Central memory CD4-positive, alpha-beta T cell (primary cell): Measurements from ENCODE around the gene ZC3H12C.
"Not testable (repeated sequence)": the region's sequence is repeated elsewhere in the genome, so short reads cannot be mapped to it uniquely, and the experiment has no call there.

Experiments used
- DNase-seq: peaks from one replicate; pipeline ENCODE4 v3.0.0; 2022

ZC3H12C gene

DNA sequence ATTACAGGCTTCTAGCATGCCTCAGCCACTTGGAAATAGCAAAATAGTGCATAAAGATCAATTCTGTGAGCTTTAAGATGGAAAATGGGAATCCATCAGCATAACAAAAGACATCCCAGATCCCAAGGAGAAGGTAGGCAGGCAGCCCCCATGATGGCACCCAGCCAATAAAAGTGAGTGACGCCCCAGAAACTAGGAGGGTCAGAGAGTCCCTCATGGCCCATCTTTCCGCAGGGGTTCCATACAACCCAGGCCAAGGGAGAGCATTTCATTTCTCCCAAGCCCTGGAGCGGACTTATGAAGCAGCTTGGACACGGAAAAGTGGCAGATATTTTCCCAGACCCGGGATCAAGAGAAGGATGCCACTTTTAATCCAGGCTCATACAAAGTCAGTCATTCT lies 93.3 kb downstream of the ZC3H12C start:
- DNase-seq, result no peak

- DNase-seq, result no peak
These were observed 93.7 kb downstream of the ZC3H12C start for GRCh38 chr11:110186867-110187266.

DNA sequence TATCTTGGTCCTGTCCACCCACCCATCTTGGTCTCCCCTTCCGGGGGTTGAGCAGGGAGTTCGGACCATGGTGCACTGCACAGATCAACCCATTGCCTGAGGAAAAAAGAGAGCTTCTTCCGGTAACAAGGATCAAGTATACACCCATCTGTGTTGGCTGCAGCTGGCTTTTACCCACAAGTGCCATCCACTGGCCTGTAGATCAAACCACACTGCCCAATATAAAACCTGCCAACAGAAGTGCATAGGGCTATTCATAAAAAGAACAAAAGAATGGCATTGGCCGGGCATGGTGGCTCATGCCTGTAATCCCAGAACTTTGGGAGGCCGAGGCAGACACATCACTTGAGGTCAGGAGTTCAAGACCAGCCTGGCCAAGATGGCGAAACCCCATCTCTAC lies 94.5 kb downstream of the ZC3H12C start:
- no peak for DNase-seq

- no peak for DNase-seq
These were observed 97.7 kb downstream of the ZC3H12C start for GRCh38 chr11:110190885-110191284.

DNA sequence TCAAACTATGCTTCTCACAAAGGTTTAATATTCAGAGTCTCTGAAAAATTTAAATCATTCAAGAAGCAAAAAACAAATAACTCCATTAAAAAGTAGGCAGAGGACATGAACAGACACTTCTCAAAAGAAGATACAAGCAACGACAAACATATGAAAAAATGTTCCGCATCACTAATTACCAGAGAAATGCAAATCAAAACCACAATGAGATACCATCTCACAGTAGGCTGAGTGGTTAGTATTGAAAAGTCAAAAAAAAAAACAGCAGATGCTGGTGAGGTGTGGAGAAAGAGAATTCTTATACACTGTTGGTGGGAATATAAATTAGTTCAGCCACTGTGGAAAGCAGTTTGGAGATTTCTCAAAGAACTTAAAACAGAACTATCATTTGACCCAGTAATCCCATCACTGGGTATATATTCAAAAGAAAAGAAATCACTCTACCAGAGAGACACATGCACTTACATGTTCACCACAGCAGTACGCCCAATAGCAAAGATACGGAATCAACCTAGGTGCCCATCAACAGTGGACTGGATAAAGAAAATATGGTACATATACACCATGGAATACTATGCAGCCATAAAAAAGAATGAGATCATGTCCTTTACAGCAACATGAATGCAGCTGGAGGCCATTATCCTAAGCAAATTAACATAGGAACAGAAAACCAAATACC lies 99.6 kb downstream of the ZC3H12C start:
- DNase-seq, result peak; percentile 19

GRCh38 chr11:110194211-110194766 lies 101.1 kb downstream of the ZC3H12C start:
- DNase-seq, result not testable (repeated sequence)

DNA sequence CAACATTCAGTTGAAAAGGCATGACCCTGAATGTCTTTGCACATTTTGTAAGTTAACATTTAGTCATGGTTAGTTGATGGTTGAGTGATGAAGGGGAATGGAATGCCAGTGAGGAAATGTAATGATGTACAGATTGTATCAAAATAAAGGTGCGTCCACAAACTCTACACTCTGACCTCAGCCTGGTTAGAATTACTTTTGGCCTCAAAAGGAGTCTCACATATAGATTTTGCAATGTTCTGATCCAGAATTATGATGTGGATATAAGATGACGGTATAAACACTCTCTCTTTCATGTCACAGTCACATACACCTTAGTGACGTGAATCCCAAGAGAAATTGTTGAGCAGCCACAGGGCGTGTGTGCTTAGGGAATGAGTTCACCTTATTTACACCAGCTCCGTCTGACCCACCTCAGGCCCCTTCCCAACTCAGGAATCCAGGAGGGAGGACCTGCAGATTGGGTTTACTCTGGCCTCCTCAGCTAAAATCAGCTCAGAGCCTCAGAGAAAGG lies 103.1 kb downstream of the ZC3H12C start:
- no peak for DNase-seq

- no peak for DNase-seq
These were observed 103.8 kb downstream of the ZC3H12C start for GRCh38 chr11:110196884-110197420.

DNA sequence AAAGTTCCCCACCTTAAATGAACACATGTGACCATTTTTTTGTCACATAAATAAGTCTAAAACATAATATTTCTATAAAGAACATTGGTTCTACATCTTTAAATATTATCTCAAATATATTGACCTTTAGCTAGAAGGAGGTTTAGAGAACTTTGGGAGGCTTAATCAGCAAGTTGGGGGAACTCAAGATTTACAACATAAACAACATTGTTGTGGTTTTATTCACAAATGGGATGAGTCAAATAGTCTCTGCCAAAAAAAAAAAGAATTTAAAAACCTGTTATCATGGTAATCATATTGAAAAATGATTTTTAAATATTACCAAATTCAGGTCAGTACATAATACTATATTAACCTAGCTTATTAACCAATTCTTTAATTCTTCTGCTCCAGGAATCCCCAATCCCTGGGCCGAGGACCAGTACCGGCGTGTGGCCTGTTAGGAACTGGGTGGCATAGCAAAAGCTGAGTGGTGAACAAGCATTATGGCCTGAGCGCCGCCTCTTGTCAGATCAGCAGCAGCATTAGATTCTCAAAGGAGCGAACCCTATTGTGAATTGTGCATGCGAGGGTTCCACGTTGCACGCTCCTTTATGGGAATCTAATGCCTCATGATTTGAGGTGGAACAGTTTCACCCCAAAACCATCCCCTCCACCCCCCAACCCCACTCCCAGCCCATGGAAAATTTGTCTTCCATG lies 105.0 kb downstream of the ZC3H12C start:
- no peak for DNase-seq

DNA sequence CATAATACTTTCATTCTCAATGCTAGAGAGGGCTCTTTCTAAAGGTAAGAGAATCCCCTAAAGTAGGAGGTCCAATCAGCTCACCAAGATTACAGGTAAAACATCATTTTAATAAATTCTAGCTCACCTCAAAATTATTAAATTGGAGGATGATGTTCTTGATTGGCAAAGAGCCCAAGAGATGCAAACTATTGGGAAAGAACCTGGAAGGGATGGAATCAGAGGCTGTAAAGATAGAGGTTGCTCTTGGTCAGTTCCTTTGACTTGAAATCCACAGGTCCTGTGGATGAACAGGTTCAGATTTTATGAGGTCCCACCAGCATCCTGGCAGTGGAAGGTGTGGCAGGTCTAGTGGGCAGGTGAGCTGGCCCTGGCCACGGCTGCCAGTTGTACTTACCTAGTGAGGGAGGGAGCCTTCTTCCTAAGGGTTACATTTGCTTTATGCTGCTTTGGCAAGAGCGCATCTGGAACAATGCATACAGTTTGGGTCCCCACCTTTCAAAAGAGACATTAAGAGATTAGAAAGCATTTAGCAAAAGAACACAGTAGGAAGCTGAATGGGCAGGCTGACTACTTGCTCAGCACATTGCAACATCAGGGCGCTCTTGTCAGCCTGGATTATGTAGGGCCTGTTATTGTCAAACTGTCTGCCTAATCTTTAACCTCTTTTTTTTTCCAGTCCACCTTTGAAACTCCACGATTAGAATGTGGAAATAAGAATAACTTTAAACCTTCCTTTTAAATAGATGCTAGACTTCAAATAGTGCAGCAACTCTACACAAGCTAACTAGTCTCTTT lies 106.2 kb downstream of the ZC3H12C start:
- DNase-seq, result no peak

DNA sequence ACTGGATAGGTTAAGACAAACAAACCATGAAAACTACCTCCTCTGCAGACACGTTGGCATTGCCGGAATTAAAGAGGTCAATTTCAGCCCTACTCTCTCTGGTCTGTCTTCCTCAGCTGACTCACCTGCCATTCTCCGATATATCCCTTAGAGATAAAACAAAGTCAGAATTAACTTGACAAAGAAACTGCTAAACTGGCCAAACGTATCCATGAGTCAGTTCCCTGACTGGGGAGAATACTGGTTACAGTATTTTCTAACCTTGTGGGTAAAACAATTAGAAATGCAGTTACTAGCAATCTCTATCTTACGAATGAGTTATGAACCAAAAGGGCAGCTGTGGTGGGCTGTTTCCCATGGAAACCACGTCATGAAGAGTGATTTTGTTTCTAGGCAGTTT lies 107.0 kb downstream of the ZC3H12C start:
- no peak for DNase-seq

- DNase-seq, result no peak
These were observed 107.6 kb downstream of the ZC3H12C start for GRCh38 chr11:110200836-110201235.

DNA sequence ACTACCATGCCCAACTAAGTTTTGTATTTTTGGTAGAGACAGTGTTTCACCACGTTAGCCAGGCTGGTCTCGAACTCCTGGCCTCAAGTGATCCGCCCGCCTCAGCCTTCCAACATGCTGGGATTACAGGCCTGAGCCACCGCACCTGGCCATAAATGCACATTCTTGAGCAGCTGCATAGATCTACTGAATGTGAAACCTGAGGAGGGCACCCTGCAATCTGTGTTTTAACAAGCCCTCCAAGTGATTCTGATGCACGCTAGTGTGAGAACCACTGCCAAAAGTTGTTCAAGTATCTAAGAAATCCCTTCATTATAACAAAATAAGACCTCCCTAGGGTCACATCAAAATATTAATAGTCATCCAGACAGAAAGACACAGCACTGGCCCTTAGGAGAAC lies 113.9 kb downstream of the ZC3H12C start:
- DNase-seq, result no peak

GRCh38 chr11:110208678-110209312 lies 115.6 kb downstream of the ZC3H12C start:
- DNase-seq, result peak; percentile 11

GRCh38 chr11:110209313-110209694 lies 116.1 kb downstream of the ZC3H12C start:
- DNase-seq, result peak; percentile 17

DNA sequence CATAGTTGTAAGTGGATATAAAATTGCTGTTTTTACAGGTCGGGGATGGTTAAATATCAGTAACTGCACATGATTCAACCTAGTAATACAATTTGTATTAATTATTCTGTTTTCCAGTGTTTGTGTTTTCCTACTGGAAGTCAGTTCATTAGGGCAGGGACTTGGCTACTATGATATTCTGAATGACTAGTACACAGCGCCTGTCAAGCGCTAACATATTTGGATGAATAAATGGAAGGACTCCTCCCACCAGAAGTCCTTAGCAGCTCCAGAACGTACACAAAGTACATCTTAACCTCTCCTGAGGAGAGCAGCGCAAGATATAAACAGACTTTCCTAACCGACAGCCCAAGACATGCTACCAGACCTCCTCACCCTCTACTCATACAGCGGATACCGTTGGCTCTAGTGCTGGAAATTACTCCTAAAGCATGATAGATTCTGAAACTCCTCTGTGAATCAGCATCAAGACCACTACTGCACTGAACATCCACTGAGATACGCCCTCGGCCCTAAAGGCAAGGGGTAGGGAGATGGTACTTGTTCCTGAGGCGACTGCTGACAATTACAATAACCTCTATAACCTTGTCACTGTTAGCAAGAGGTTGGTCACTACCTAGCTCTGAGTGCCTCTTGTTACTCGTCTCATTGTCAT lies 124.2 kb downstream of the ZC3H12C start:
- DNase-seq, result no peak

- DNase-seq, result no peak
These were observed 124.7 kb downstream of the ZC3H12C start for GRCh38 chr11:110217936-110218335.

DNA sequence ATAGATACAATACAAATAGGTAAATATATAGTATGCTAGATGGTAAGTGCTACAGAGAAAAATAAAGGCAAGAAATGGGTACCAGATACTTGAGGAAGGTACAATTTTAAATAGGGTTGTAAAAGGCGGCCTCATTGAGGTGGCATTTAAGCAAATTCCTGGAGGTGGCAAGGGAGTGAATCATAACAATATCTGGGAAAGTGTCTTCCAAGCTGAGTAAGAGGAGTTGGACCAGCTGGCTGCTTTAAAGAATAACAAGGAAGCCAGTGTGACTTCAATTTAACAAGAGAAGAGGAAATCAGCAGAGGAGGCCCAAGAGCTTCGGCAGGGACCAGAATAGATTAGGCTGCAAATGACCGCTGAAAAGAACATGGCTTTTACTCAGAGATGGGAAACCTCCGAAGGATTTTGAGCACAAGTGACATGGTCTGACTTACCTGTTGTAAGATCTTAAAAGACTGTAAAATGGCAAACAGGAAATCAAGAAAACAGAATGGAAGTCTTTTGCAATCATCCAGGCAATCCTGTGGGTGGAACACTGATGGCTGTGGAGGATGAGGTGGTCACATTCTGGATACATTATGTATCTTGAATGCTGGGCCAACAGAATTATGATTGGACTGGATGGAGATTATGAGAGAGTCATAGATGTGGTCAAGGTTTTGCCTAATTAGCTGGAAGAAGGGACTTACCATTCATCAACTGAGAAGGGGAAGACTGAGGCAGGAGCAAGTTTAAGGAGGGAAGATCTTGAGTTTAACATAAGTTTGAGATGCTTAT lies 126.0 kb downstream of the ZC3H12C start:
- DNase-seq, result no peak
